ENCODE measurements around the gene OXA1L. TPM values are rescaled to one million over a fixed set of nuclear protein-coding genes. Genes with fewer than 3 reads are reported as not detected.

OXA1L gene
- total RNA-seq, 2 donors from 2014 or later, result 93.0 to 96.1 TPM

GRCh38 chr14:22793976-22794375 is 27.5 kb downstream of the OXA1L start:
- DNase-seq (ENCODE audit: low spot score), result no peak
- Histone ChIP-seq H3K4me3 (no peak overlapping the region), H3K4me1 (no peaks in the 10 kb centered on the region), H3K36me3 (no peaks in the 10 kb centered on the region), H3K9me3 (no peaks in the 10 kb centered on the region), H3K27me3 (no peaks in the 10 kb centered on the region), H3K27ac (no peak overlapping the region)
- no peak for TF ChIP-seq CTCF (IDR thresholded peaks at IDR 0.05)

- no peak overlapping the region for H3K4me3 ChIP-seq
- H3K9me3 ChIP-seq, result no peaks in the 10 kb centered on the region
- no peaks in the 10 kb centered on the region for H3K4me1 ChIP-seq
- no peaks in the 10 kb centered on the region for H3K36me3 ChIP-seq
- H3K27me3 ChIP-seq, result no peaks in the 10 kb centered on the region
- no peak for TF ChIP-seq CTCF (IDR thresholded peaks at IDR 0.05)
- no peak for DNase-seq (ENCODE audit: low spot score)
- no peak overlapping the region for H3K27ac ChIP-seq
Observed at GRCh38 chr14:22794551-22794951, 28.1 kb downstream of the OXA1L start.

DNA sequence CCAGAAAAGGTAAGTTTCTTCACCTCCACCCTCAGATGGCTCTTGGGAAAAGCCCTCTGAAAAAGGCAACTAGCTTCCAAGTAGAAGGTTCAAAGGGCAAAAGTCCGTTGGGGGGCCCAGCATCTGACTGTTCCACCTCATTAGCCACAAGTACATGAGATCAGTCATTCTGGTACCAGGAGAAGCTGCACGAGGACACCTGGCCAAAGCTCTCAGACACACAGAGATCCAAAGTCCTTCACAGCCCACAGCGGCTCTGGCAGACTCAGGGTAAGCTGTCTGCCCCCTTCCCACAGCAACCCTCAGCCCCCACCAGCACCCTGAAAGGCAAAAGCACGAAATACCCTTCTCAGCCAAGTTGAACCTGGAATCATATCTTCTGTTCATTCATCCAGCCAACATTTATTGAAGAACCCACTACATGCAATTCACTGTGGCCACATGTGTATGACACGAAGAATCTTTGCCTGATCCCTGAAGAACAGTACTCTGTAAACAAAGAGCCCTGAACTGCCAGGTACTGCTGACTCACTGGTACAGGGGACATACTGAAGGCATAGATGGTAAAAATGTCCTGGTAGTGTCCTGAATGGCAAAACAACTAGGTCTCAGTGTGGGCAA is 29.7 kb downstream of the OXA1L start:
- H3K4me3 ChIP-seq, result no peak overlapping the region
- DNase-seq (ENCODE audit: low spot score), result no peak
- no peaks in the 10 kb centered on the region for H3K36me3 ChIP-seq
- no peak overlapping the region for H3K27ac ChIP-seq
- H3K27me3 ChIP-seq, result no peaks in the 10 kb centered on the region
- H3K4me1 ChIP-seq, result no peaks in the 10 kb centered on the region
- TF ChIP-seq CTCF (IDR thresholded peaks at IDR 0.05), result no peak
- H3K9me3 ChIP-seq, result no peaks in the 10 kb centered on the region

DNA sequence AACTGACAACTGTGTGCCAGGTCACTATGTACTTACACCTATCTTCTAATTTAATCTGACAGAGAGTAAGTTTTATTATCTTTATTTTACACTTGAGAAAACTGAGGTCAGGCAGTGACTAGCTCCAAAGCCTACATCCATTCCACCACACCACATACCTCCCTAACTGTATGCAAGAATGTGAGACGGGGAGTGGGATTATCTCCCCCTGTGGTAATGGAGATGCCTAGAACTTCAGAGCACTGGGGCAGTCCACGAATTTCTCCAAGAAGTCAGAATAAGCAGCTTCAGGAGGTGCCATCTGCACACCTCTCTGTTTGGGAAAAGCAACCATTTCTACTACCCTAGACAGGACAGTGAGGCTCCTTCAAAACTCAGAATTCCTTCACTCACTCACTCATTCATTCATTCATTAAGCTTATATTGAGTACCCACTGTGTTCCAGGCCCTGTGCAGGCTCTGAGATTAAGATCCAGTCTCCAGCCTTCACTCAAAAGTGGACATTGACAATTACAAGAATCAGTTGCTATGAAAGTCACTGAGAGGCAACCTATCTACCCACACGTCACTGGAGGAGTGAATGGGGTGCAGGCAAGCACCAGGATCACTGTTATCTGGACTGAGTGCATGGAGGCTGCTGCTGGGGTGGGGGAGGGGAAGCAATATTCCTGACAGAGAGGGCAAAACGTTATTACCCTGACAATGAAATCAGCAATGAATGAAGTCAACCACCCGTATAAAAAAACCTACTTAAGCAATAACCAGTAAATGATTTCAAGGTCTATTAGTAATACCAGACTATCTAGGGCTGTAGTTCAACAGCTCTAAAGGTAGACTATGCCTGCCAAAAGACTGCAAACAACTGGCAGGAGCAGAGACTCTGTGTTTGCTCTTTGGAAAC is 30.8 kb downstream of the OXA1L start:
- H3K9me3 ChIP-seq, result no peaks in the 10 kb centered on the region
- H3K27ac ChIP-seq, result no peak overlapping the region
- DNase-seq (ENCODE audit: low spot score), result no peak
- H3K27me3 ChIP-seq, result no peaks in the 10 kb centered on the region
- no peaks in the 10 kb centered on the region for H3K36me3 ChIP-seq
- no peak overlapping the region for H3K4me3 ChIP-seq
- H3K4me1 ChIP-seq, result no peaks in the 10 kb centered on the region
- TF ChIP-seq CTCF (IDR thresholded peaks at IDR 0.05), result no peak

GRCh38 chr14:22798528-22798927 is 32.0 kb downstream of the OXA1L start:
- Histone ChIP-seq H3K4me3 (no peak overlapping the region), H3K4me1 (no peaks in the 10 kb centered on the region), H3K9me3 (no peaks in the 10 kb centered on the region), H3K27me3 (no peaks in the 10 kb centered on the region), H3K27ac (no peak overlapping the region), H3K36me3 (no peaks in the 10 kb centered on the region)
- TF ChIP-seq CTCF (IDR thresholded peaks at IDR 0.05), result no peak
- no peak for DNase-seq (ENCODE audit: low spot score)
